ENCODE results near the gene STXBP5L. TPM values are rescaled to one million over a fixed set of nuclear protein-coding genes. Genes with fewer than 3 reads are reported as not detected.
"Not testable (repeated sequence)": the region's sequence is repeated elsewhere in the genome, so short reads cannot be mapped to it uniquely, and the experiment has no call there.

The STXBP5L gene
- total and polyA plus RNA-seq, 2 donors: 0.02 to 0.33 TPM

DNA sequence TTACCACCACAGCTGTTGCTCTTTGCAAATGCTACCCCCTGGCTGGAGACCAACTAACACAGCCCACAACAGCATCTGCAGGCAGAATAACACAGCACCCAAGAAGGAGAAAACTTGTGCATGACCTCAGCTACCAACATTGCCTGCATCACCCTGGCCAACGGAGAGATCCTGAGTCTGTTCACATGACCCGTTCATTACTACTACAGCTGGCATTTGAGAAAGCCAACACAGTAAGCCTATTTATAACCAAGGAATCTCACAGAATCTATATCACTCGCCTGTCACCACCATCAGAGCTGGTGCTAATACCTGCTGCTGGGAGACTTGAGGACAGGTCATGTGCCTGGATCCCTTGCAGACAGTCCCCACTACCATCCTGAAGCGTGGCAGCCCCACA is 422.6 kb downstream of the STXBP5L start:
- Histone ChIP-seq H3K4me1 (ENCODE audit: control insufficient read depth in 2 of 2, insufficient read depth in 2 of 2, low read length in 2 of 2) (no peaks in the 10 kb centered on the region), H3K27me3 (ENCODE audit: control insufficient read depth in 2 of 2, insufficient read depth in 1 of 2, low read length in 1 of 2) (no peaks in the 10 kb centered on the region), H3K4me3 (ENCODE audit: low read length in 2 of 2) (no peak overlapping the region), H3K27ac (ENCODE audit: low read depth in 1 of 2, low read length in 1 of 2) (no peak overlapping the region), H3K9me3 (ENCODE audit: control insufficient read depth in 2 of 2, insufficient read depth in 1 of 2, low read length in 1 of 2) (no peaks in the 10 kb centered on the region), H3K36me3 (ENCODE audit: control insufficient read depth in 2 of 2, insufficient read depth in 2 of 2, low read length in 1 of 2) (no peaks in the 10 kb centered on the region)
- no peak for DNase-seq (ENCODE audit: low read depth in 6 of 9, low spot score in 9 of 9)
- WGBS: 91% methylated on average over 4 of the region's 4 CpGs

DNA sequence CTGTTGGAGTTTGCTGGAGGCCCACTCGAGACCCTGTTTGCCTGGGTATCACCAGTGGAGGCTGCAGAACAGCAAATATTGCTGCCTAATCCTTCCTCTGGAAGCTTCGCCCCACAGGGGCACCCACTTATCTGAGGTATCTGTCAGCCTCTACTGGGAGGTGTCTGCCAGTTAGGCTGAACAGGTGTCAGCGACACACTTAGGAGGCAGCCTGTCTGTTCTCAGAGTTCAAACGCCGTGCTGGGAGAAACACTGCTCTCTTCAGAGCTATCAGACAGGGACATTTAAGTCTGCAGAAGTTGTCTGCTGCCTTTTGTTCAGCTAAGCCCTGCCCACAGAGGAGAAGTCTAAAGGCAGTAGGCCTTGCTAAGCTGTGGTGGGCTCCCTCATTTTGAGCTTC is 448.0 kb downstream of the STXBP5L start:
- H3K27ac ChIP-seq (ENCODE audit: low read depth in 1 of 2, low read length in 1 of 2); H3K9me3 ChIP-seq (ENCODE audit: control insufficient read depth in 2 of 2, insufficient read depth in 1 of 2, low read length in 1 of 2); H3K4me3 ChIP-seq (ENCODE audit: low read length in 2 of 2); H3K36me3 ChIP-seq (ENCODE audit: control insufficient read depth in 2 of 2, insufficient read depth in 2 of 2, low read length in 1 of 2); H3K4me1 ChIP-seq (ENCODE audit: control insufficient read depth in 2 of 2, insufficient read depth in 2 of 2, low read length in 2 of 2); H3K27me3 ChIP-seq (ENCODE audit: control insufficient read depth in 2 of 2, insufficient read depth in 1 of 2, low read length in 1 of 2): not testable (repeated sequence)
- DNase-seq (ENCODE audit: low read depth in 6 of 9, low spot score in 9 of 9): peak in 3 of 9 donors; percentile 2 to 10 (median 9)
- 95% methylated on average over 5 of the region's 5 CpGs for WGBS

DNA sequence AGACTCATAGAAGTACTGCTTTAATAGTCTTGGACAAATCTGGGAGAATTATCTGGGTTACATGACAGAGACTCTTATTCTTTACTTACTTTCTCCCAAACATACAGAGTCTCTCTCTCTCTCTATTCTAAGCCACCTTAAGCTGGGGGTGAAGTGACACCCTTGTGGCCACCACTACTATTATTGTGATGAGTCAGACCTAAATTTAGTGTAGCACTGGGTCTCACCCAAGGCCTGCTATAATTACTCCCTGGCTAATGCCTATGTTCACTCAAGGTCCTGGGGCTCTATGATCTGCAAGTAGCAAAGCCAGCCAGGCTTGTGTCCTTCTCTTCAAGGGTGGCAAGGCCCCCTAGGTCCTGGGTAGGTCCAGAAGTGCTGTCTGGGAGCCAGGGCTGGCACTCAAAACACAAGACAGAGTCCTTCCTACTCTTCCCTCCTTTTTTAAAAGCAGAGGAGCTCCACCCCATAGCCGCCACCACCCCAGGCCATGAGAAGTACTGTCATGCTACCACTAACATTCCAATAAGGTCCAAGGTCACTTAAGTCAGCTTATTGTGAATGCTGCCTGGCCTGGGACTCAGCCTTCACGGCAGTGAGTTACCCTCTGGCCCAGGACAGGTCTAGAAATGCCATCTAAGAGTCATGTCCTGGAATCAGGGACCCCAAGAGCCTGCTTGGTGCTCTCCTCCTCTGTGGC is 454.2 kb downstream of the STXBP5L start:
- Histone ChIP-seq H3K4me3 (ENCODE audit: low read length in 2 of 2) (no peak overlapping the region), H3K36me3 (ENCODE audit: control insufficient read depth in 2 of 2, insufficient read depth in 2 of 2, low read length in 1 of 2) (no peaks in the 10 kb centered on the region), H3K4me1 (ENCODE audit: control insufficient read depth in 2 of 2, insufficient read depth in 2 of 2, low read length in 2 of 2) (no peaks in the 10 kb centered on the region), H3K27ac (ENCODE audit: low read depth in 1 of 2, low read length in 1 of 2) (no peak overlapping the region), H3K27me3 (ENCODE audit: control insufficient read depth in 2 of 2, insufficient read depth in 1 of 2, low read length in 1 of 2) (no peaks in the 10 kb centered on the region), H3K9me3 (ENCODE audit: control insufficient read depth in 2 of 2, insufficient read depth in 1 of 2, low read length in 1 of 2) (no peaks in the 10 kb centered on the region)
- no peak for DNase-seq (ENCODE audit: low read depth in 6 of 9, low spot score in 9 of 9)
- WGBS: 78% methylated on average over 2 of the region's 2 CpGs

DNA sequence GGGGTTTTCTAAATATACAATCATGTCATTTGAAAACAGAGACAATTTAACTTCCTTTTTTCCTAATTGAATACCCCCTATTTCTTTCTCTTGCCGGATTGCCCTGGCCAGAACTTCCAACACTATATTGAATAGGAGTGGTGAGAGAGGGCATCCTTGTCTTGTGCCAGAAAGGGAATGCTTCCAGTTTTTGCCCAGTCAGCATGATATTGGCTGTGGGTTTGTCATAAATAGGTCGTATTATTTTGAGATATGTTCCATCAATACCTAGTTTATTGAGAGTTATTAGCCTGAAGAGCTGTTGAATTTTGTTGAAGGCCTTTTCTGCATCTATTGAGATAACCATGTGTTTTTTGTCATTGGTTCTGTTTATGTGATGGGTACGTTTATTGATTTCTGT is 480.3 kb downstream of the STXBP5L start:
- WGBS: 87% methylated on average over 3 of the region's 3 CpGs
- not testable (repeated sequence) for DNase-seq (ENCODE audit: low read depth in 6 of 9, low spot score in 9 of 9)

DNA sequence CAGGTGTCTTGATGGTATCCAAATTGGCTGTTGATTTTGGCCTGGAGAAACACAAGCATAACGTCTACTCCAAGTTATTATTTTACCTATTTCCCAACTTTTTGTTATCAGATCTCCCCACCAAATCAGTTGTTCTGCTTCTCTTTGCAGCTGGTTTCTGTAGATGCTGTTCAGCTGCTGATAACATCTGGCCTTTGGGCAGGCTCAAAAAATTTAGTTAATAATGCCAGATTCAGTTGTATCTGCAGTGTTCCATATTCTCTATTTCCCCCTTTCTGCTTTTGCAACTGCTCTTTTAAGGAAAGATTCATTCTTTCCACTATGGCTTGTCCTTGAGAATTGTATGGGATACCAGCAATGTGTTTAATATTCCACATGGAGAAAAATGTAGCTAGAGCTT is 488.0 kb downstream of the STXBP5L start:
- H3K4me3 ChIP-seq (ENCODE audit: low read length in 2 of 2); H3K27ac ChIP-seq (ENCODE audit: low read depth in 1 of 2, low read length in 1 of 2); DNase-seq (ENCODE audit: low read depth in 6 of 9, low spot score in 9 of 9); H3K9me3 ChIP-seq (ENCODE audit: control insufficient read depth in 2 of 2, insufficient read depth in 1 of 2, low read length in 1 of 2); H3K27me3 ChIP-seq (ENCODE audit: control insufficient read depth in 2 of 2, insufficient read depth in 1 of 2, low read length in 1 of 2); H3K4me1 ChIP-seq (ENCODE audit: control insufficient read depth in 2 of 2, insufficient read depth in 2 of 2, low read length in 2 of 2); H3K36me3 ChIP-seq (ENCODE audit: control insufficient read depth in 2 of 2, insufficient read depth in 2 of 2, low read length in 1 of 2): not testable (repeated sequence)
- WGBS: 0% methylated on average over 1 of the region's 1 CpG

More for the DNA sequence above, 480.3 kb downstream of the STXBP5L start:
- H3K4me1 ChIP-seq (ENCODE audit: control insufficient read depth in 2 of 2, insufficient read depth in 2 of 2, low read length in 2 of 2); H3K4me3 ChIP-seq (ENCODE audit: low read length in 2 of 2); H3K27ac ChIP-seq (ENCODE audit: low read depth in 1 of 2, low read length in 1 of 2); H3K9me3 ChIP-seq (ENCODE audit: control insufficient read depth in 2 of 2, insufficient read depth in 1 of 2, low read length in 1 of 2); H3K36me3 ChIP-seq (ENCODE audit: control insufficient read depth in 2 of 2, insufficient read depth in 2 of 2, low read length in 1 of 2); H3K27me3 ChIP-seq (ENCODE audit: control insufficient read depth in 2 of 2, insufficient read depth in 1 of 2, low read length in 1 of 2): not testable (repeated sequence)

DNA sequence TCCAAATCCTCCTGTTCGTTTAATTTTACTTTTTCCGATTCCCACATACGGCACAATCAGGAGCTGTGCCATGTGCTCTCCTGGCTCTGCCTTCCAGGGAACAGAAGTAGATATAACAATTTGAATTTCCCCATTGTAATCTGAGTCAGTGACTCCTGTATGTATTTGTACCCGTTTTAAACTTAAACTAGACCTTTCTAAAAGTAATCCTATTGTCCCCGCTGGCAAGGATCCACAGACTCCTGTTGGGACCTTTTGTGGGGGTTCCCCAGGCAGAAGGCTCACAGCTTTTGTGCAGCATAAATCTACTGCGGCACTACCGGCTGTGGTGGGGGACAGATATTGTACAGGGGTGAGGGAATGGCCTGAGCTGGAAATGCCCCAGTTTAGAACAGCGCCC is 490.0 kb downstream of the STXBP5L start:
- not testable (repeated sequence) for H3K4me1 ChIP-seq (ENCODE audit: control insufficient read depth in 2 of 2, insufficient read depth in 2 of 2, low read length in 2 of 2); DNase-seq (ENCODE audit: low read depth in 6 of 9, low spot score in 9 of 9)
- 92% methylated on average over 8 of the region's 8 CpGs for WGBS

DNA sequence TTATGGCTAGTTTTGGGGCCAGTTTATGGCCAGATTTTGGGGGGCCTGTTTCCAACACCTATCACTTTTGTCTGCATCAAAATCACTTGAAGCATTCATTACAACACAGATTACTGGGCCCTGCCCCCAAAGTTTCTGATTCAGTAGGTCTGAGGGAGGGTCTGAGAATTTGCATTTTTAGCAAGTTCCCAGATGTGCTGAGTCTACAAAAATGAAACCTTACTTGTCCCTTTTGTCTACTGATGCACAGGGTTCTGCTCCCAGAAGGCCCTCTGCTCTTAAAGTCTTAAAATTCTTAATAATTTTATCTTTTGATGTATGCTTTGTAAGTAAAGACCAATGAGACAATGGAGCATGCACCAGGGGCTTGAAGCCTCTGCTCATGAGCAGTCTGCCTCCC is 491.8 kb downstream of the STXBP5L start:
- Histone ChIP-seq H3K27me3 (ENCODE audit: control insufficient read depth in 2 of 2, insufficient read depth in 1 of 2, low read length in 1 of 2) (no peaks in the 10 kb centered on the region), H3K36me3 (ENCODE audit: control insufficient read depth in 2 of 2, insufficient read depth in 2 of 2, low read length in 1 of 2) (no peaks in the 10 kb centered on the region), H3K4me3 (ENCODE audit: low read length in 2 of 2) (no peak overlapping the region), H3K27ac (ENCODE audit: low read depth in 1 of 2, low read length in 1 of 2) (no peak overlapping the region), H3K9me3 (ENCODE audit: control insufficient read depth in 2 of 2, insufficient read depth in 1 of 2, low read length in 1 of 2) (no peaks in the 10 kb centered on the region), H3K4me1 (ENCODE audit: control insufficient read depth in 2 of 2, insufficient read depth in 2 of 2, low read length in 2 of 2) (no peaks in the 10 kb centered on the region)
- DNase-seq (ENCODE audit: low read depth in 6 of 9, low spot score in 9 of 9): no peak

More for the DNA sequence above, 490.0 kb downstream of the STXBP5L start:
- H3K36me3 ChIP-seq (ENCODE audit: control insufficient read depth in 2 of 2, insufficient read depth in 2 of 2, low read length in 1 of 2); H3K4me3 ChIP-seq (ENCODE audit: low read length in 2 of 2); H3K27me3 ChIP-seq (ENCODE audit: control insufficient read depth in 2 of 2, insufficient read depth in 1 of 2, low read length in 1 of 2); H3K9me3 ChIP-seq (ENCODE audit: control insufficient read depth in 2 of 2, insufficient read depth in 1 of 2, low read length in 1 of 2); H3K27ac ChIP-seq (ENCODE audit: low read depth in 1 of 2, low read length in 1 of 2): not testable (repeated sequence)

DNA sequence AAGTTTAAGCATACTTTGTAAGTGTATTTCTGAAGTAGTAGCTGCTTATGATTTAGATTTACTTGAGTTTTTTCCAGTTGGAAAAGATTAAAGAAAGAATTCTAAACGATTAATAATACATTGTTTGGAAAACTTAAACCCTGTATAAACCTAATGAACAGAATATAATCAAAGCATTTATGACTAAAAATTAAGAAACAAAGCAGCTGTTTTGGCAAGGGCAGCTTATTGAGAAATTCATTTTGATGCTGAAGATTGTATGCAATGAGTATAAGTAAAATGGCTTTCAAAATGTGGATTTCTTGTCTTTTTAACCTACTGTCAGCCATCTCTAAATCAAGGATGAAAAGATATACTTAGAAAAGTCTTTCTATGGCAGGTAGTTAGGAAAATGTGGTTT is 497.6 kb downstream of the STXBP5L start:
- Histone ChIP-seq H3K4me1 (ENCODE audit: control insufficient read depth in 2 of 2, insufficient read depth in 2 of 2, low read length in 2 of 2) (no peaks in the 10 kb centered on the region), H3K9me3 (ENCODE audit: control insufficient read depth in 2 of 2, insufficient read depth in 1 of 2, low read length in 1 of 2) (no peaks in the 10 kb centered on the region), H3K4me3 (ENCODE audit: low read length in 2 of 2) (no peak overlapping the region), H3K27me3 (ENCODE audit: control insufficient read depth in 2 of 2, insufficient read depth in 1 of 2, low read length in 1 of 2) (no peaks in the 10 kb centered on the region), H3K27ac (ENCODE audit: low read depth in 1 of 2, low read length in 1 of 2) (no peak overlapping the region), H3K36me3 (ENCODE audit: control insufficient read depth in 2 of 2, insufficient read depth in 2 of 2, low read length in 1 of 2) (no peaks in the 10 kb centered on the region)
- no peak for DNase-seq (ENCODE audit: low read depth in 6 of 9, low spot score in 9 of 9)
- 95% methylated on average over 1 of the region's 1 CpG for WGBS

DNA sequence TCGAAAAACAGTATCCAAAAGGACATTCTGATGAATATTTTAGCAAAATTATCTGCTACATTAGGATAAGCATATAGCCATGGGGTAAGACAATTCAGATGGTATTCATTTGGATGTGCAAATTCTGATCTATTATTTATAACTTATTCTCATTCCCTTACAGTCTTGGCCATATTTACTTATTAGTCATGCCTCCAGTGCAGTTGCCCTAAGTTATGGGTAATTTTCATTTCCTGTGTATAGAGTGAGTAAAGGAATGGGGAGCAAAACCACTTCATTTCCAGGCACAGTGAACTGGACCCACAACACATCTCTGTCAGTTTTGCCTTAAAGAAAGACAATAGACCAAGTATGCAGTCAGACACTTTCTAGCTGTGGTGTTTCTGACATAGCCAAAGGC is 503.5 kb downstream of the STXBP5L start:
- Histone ChIP-seq H3K27me3 (ENCODE audit: control insufficient read depth in 2 of 2, insufficient read depth in 1 of 2, low read length in 1 of 2) (no peaks in the 10 kb centered on the region), H3K4me1 (ENCODE audit: control insufficient read depth in 2 of 2, insufficient read depth in 2 of 2, low read length in 2 of 2) (no peaks in the 10 kb centered on the region), H3K27ac (ENCODE audit: low read depth in 1 of 2, low read length in 1 of 2) (no peak overlapping the region), H3K9me3 (ENCODE audit: control insufficient read depth in 2 of 2, insufficient read depth in 1 of 2, low read length in 1 of 2) (no peaks in the 10 kb centered on the region), H3K4me3 (ENCODE audit: low read length in 2 of 2) (no peak overlapping the region), H3K36me3 (ENCODE audit: control insufficient read depth in 2 of 2, insufficient read depth in 2 of 2, low read length in 1 of 2) (no peaks in the 10 kb centered on the region)
- no peak for DNase-seq (ENCODE audit: low read depth in 6 of 9, low spot score in 9 of 9)
- 96% methylated on average over 1 of the region's 1 CpG for WGBS

DNA sequence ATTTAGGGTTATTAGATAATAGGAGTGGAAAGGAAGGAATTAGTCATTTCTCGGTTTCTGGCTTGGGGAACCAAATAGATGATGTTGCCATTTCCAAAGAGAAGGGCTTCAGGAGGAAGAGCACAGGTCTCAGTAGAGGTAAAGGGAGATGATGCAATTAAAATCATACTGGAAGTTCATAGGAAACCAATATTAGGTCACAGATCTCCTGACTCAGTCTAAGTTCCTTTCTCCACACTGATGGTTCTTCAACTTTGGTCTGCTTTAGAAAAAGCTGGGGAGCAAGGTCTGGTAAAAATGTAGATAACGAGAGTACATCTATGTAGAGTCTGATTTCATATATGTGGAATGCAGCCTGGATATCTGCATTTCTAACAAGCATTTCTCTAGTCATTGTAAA is 506.9 kb downstream of the STXBP5L start:
- H3K4me3 ChIP-seq (ENCODE audit: low read length in 2 of 2): no peak overlapping the region
- DNase-seq (ENCODE audit: low read depth in 6 of 9, low spot score in 9 of 9): no peak
- H3K36me3 ChIP-seq (ENCODE audit: control insufficient read depth in 2 of 2, insufficient read depth in 2 of 2, low read length in 1 of 2): no peaks in the 10 kb centered on the region
- no peaks in the 10 kb centered on the region for H3K27me3 ChIP-seq (ENCODE audit: control insufficient read depth in 2 of 2, insufficient read depth in 1 of 2, low read length in 1 of 2)
- H3K27ac ChIP-seq (ENCODE audit: low read depth in 1 of 2, low read length in 1 of 2): no peak overlapping the region
- 96% methylated on average over 2 of the region's 2 CpGs for WGBS
- no peaks in the 10 kb centered on the region for H3K9me3 ChIP-seq (ENCODE audit: control insufficient read depth in 2 of 2, insufficient read depth in 1 of 2, low read length in 1 of 2)
- H3K4me1 ChIP-seq (ENCODE audit: control insufficient read depth in 2 of 2, insufficient read depth in 2 of 2, low read length in 2 of 2): no peaks in the 10 kb centered on the region
